ENCODE data around the gene MTIF3.

DNA sequence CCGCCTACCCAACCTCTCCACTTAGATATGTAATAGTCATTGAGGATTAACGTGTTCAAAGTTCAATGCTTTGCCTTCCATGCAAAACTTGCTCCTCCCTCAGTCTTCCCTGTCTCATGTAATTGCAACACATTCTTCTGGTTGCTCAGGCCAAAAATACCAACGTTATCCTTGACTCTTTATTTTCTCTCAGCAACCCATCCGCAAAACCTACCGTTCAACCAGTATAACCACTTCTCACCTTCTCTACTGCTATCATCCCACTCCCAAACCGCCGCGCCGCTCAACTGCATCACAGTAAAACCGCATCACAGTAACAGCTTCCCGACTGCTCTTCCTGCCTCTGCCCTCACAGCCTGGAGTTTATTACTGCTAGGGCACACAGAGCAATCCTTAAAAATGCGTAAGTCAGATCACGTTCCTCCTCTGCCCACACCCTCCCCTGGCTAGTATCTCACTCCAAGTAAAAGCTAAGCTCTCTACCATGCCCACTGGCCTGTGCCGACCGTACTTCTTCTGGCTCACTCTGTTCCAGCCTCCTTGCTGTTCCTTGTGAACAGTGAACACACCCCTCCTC lies 8.2 kb downstream of the MTIF3 start:
- TF ChIP-seq CTCF (optimal IDR thresholded peaks at IDR 0.05 in 1 of 3, IDR thresholded peaks at IDR 0.05 in 1 of 3, conservative IDR thresholded peaks at IDR 0.05 in 1 of 3; ENCODE audit: extremely low read depth in 1 of 3, insufficient read depth in 2 of 3, low read length in 3 of 3): no peak
- no peak for TF ChIP-seq EZH2 (IDR thresholded peaks at IDR 0.05; ENCODE audit: low read length)
